ENCODE measurements around the gene TCOF1. TPM values are rescaled to one million over a fixed set of nuclear protein-coding genes. Genes with fewer than 3 reads are reported as not detected.

Gene TCOF1
- total RNA-seq, 1 donor from 2014 or later: 8.3 TPM

DNA sequence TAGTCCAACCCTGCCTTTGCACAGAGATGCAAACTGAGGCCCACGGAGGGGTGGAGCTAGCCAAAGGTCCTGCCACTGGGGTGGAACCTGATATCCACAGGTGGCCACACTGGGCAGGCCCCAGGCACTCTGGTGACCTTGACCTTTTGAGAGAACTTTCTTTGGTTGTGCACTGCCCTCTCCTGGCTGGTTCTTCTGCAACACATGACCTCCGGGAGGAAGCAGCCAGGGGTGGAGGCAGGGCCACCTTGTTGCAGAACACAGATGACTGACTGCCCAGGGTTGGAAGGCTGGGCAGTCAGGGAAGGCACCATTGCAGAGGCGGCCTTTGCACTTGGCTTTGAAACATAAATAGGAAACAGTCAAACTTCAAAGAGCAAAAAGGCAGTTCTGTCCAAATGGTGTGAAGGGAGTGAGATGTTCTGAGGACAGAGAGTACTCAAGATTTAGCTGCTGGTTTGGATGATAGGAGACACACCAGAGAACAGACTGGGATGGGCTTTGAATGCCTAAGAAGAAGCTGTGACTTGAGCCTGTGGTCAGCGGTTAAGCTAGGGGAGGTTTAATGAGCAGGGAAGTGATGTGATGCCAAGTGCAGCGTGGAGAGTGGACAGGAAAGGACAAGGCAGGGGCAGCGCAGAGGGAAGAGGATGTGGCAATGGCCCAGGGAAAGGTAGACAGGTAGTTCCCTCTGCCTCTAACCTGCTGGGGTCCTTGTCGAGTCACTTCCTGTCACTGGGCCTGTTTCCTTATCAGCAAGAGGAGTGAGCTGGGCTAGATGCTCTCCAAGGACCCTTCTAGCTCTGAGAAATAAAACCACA is 6.8 kb upstream of the TCOF1 start:
- DNase-seq (ENCODE audit: low read depth in 2 of 2): peak; percentile 68 to 71

DNA sequence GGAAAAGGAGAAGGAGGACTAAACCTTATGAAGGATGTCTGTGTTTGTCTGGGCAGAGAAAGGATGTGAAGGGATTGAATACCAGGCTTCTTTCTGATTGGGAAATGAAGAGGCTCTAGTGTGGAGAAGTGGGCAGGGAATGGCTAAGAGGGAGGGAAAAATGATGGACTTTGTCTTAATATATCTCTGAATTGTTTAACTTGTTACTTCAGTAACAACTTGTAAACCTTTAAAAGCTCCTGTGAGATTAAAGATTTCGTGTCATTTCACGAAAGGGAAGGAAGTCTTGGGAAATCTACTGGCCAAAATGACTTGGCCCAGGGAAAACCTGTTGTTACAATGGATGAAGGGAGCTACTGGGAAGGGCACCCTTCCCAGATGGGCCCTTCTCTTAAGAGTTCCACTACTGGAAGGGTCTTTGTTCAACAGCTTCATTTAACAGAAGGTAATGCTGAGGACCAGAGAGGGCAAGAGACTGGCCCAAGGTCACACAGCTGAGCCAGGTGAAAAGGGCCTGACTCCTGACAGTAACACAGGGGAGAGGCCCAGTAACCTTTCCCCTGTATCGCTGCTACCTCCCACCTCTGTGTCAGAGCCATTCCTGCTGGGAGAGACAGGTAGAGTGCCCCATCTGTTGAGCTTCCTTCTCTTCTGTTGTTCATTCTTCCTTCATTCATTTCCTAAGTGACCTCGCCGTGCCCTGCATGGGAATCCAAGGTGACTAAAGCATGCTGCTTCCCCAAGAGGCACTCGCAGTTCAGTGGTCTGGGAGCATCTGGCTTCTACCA is 5.1 kb upstream of the TCOF1 start:
- no peak for DNase-seq (ENCODE audit: low read depth in 2 of 2)

DNA sequence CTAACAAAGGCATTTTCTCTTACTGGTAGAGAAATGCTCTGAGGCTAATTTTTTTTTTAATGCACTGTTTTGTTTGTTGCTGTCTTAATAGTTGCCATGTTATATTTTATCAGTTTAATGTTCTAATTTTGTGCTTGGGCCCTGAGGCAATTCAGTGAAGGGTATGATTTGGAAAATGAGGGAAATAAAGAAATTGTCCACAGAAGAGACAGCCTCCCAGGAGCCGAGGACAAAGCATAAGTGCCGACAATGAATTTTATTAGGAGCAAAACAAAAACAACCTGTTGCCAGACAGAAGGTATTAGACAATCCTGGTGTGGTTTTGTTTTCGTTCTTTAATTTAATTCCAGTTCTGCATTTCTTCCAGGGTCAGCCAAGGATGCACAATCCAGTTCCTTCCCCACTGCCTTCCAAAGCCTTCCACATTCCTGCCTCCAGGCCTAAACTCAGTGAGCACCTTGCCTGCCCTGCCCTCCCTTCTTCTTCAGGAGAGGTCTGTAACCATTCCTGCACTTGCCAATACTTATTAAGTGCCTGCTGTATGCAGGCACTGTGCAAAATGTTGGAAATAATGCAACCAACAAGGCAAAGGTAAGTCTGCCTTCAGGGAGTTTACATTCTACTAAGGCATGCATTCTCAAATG is 4.3 kb upstream of the TCOF1 start:
- no peak for DNase-seq (ENCODE audit: low read depth in 2 of 2)

DNA sequence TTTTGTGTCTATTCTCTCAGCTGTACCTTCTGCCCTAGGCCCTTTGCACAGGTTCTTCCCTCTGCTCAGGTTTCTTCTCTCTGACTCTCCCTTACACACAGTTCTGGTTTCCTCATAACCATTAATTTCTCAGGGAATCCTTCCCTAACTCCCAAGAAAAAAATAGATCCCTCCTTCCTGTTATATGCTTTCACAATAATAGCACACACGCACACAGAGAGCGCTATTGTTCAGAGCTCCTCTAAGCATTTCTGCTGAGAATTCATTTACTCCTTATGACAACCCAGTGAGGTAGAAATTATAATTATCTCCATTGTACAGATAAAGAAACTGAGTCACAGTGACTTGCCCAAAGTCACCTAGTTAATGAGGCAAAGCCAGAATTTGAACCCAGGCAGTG is 1.7 kb upstream of the TCOF1 start:
- DNase-seq (ENCODE audit: low read depth in 2 of 2): no peak

DNA sequence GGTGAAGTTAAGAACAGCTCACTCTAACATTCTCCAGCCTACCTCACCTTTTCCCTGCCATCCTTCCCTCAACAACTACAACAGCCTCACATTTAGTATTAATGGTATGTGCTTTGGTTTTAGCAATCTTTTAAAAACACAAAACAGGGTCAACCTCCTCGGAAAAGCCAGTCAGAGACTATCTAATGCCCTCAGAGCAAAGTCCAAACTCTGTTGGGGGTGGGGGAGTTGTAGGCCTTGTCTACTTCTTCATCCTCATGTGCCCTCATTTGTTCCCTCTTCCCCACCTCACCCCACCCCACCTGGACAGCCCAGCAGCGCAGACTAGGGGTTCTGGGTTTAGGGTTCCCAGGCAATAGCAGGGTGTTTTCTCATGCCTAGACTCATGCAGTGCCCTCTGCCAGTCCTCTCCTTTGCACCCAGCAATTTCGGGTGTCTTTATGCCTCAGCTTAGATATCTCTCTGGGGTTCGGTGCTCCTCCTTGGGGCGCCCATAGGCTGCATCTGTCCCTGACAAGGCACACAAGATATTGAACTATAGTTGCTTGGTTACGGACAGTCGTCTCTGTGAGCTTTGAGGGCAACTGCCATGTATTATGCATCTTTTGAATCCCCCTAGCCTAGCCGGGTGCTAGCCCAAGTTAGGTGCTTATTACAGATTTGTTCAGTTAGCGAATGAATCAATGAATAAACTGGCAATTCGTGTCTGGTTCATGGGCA is 762 bp upstream of the TCOF1 start:
- no peak for DNase-seq (ENCODE audit: low read depth in 2 of 2)

DNA sequence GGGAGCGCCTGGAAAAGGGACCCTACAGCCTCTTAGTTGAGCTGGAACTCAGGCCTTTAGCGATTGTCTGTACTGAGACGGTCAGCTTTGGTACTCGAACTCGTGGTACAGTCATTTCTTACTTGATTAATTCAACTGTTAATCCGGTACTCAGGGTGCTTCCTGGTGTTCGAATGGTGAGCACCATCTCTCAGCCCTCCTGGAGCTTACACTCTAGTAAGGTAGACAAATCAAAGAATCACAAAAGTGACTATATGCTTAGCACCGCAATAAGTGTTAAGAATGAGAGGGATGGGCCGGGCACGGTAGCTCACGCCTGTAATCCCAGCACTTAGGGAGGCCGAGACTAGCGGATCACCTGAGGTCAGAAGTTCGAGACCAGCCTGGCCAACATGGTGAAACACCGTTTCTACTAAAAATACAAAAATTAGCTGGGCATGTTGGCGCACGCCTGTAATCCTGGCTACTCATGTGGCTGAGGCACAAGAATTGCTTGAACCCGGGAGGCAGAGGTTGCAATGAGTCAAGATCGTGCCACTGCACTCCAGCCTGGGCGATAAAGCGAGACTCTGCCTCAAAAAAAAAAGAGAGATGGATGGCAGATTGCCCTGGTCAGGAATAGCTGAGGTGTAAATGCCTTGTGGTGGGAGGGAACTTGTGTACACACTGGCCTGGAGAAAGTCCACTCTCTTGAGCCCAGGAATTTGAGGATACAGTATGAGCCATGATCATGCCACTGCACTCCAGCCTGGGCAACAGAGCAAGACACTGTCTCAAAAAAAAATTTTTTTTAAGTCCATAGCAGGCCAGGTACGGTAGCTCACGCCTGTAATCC is 981 bp downstream of the TCOF1 start:
- peak in 1 of 2 donors; percentile 9 for DNase-seq (ENCODE audit: low read depth in 2 of 2)

DNA sequence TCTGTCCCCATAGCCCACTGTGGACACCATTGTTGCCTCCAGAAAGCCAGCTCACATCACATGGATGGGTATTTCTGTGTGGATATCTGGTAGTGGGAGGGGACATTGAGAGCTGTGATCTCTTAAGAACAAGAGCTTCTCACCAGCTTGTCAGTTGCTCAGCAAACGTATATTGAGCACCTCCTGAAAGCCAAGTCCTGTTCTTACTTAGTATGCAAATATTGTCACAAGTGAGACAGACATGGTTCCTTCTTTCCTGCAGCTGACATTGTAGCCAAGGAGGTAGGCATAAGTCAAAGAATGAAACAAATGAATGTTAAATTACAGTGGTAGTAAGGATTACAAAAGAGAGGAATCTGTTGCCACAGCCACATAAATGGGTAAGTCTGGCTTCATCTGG is 3.8 kb downstream of the TCOF1 start:
- DNase-seq (ENCODE audit: low read depth in 2 of 2): no peak

DNA sequence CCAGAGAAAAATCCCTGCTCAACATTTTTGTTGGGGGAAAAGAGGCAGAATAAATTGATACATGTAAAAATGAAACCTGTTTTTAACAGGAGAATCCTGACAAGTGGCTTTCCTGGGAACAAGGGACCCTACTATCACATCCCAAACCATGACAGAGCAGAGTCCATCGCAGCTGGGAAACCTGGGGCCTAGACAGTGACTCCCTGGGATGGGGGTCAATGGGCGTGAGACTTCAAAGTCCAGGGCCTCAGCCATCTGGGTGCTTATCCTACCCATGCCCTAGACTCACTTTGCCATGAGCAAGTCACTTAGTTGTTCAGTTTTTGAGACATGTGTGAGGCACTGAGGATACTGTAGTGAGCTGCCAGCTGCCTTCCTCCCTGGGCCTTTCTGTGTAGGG is 5.7 kb downstream of the TCOF1 start:
- DNase-seq (ENCODE audit: low read depth in 2 of 2): no peak

DNA sequence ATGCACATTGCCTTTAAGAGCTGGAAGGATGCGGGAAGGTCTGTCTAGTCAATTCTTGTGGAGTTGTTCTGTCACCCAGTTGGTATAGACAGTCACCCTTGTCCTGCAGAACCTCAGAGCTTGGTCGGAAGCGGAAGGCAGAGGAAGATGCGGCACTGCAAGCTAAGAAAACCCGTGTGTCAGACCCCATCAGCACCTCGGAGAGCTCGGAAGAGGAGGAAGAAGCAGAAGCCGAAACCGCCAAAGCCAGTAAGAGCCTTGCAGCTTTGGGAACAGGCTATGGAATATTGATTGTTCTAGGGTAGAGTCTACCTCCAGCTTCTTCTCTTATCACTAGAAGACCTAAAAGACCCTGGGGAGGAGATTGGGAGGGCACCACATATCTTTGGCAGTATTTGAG is 6.5 kb downstream of the TCOF1 start:
- no peak for DNase-seq (ENCODE audit: low read depth in 2 of 2)

DNA sequence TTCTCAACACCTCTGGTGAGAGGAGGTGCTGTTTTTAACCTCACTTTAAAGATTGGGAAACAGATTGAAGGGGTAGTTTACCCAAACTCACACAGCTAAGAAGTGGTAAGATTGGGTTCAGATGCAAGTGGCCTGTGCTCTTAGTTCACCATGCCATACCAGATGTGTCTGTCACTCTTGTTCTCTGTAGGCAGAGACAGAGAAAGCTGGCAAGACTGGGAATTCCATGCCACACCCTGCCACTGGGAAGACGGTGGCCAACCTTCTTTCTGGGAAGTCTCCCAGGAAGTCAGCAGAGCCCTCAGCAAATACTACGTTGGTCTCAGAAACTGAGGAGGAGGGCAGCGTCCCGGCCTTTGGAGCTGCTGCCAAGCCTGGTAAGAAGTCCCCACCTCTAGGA is 11.0 kb downstream of the TCOF1 start:
- no peak for DNase-seq (ENCODE audit: low read depth in 2 of 2)

DNA sequence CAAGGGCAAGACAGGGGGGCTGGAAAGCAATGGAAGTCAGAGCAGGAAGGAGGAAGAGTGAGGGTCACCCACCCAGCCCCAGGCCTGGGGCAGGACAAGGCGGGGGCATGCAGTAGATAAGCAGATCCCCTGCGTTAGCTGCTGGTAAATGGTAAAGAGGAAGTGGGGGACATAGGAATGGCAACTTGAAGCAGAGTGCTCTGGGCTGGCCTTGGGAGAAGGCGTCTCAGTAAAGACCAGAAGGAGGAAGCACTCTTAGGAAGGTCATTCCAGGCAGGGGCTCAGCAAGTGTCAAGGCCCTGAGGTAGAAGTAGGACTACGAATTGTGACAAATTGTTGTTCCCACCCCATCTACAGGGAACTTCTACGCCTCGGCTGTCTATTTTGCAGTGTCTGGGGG is 15.1 kb downstream of the TCOF1 start:
- no peak for DNase-seq (ENCODE audit: low read depth in 2 of 2)

DNA sequence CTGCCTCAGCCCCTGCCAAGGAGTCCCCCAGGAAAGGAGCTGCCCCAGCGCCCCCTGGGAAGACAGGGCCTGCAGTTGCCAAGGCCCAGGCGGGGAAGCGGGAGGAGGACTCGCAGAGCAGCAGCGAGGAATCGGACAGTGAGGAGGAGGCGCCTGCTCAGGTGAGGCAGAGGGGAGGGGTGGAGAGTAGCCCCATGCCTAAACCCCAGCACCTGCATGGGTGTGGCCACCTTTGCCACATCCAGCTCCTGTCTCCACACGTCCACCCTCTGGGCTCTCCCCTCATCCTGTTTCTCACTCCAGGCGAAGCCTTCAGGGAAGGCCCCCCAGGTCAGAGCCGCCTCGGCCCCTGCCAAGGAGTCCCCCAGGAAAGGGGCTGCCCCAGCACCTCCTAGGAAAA is 17.2 kb downstream of the TCOF1 start:
- DNase-seq (ENCODE audit: low read depth in 2 of 2): no peak

DNA sequence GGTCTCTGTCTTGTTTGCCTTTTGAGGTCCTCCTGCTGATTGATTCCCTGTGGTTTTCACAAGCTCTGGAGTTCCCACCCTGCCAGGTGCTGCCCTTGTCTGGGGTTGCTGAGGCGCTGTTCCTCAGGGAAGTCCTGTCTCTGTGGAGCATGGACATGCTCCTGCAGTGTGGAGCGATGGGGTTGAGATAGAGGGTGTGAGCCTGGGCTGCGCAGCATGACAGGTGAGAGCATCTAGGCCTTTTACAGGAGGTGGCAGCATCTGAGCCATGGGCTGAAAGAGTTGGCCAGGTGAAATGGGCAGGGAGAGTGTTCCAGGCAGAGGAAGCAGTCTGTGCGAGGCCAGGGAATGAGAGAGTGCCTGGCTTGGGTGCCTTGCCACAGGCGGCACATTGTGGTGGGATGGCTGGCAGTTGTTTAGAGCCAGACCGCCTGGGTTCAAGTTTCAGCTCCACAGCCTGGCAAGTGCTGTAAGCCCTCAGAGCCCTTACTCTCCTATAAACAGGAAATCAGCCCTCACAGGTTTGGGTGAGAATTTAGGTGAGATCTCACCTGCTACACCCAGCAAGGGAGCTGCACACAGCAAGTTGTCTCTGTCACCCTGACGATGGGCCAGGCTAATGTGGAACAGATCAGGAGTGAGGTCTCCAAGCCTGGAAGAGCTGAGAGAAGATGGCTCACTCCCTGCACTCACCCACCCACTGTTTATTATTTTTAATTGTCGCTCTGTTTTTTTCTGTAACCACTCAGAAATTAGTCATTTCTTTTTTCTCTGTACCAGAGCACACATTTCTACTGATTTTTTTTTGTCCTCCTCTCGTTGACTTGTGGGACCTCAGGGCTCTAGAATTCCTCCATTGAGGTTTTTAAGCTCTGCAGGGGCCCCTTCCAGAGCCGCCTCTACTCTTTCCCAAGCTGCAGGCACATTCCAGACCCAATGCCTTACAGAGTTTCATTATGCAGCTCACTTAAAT is 19.6 kb downstream of the TCOF1 start:
- DNase-seq (ENCODE audit: low read depth in 2 of 2): no peak

DNA sequence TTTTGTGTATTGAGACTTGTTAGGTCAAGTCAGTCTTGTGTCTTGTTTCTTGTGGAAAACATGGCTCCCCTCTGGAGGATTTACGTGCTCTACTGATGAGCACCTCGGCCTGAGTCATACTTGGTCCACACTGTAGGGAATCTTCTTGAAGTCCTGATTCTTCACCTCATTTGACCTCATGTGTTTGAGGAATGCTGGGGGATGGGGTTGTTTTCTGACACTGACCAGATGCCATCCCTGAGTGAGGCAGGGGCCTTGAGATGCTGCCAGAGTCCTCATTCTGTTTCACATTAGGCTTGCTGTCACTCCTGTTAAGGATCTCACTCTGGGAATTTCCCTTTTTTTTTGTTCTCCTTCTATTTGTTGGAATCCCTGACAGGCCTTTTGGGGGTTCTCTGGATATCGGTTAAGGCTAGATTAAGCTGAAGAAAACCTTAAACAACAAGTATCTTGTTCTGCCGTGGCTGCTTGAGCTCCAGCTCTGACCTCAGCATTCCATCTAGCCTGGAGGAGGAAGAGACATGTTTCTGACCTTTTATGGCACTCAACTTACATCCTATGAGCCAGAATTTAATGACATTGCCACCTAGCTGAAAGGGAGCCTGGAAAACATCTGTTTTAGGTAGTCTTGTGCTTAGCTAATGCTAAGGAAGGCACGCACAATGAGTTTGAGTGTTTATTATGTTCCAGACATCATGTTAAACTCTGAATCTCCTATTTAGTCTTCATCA is 20.6 kb downstream of the TCOF1 start:
- peak in 1 of 2 donors; percentile 37 for DNase-seq (ENCODE audit: low read depth in 2 of 2)

DNA sequence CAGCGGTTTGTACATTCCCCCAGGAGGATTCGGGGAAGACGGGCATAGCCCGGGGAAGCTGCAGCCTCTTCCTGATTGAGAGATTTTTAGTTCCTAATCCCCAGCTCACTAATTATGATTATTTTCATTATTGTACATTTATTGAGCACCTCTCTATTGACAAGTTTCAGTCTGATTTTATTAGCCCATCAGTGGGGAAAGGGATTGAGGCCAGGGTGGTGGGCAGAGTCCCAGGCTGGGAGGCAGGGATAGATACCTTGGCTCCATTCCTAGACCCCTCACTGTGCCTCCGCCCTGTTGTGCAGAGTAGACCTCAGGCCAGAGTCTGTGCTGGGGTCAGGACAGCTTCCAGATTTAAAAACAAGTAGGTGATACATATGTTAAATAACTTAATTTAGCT is 27.2 kb downstream of the TCOF1 start:
- no peak for DNase-seq (ENCODE audit: low read depth in 2 of 2)

DNA sequence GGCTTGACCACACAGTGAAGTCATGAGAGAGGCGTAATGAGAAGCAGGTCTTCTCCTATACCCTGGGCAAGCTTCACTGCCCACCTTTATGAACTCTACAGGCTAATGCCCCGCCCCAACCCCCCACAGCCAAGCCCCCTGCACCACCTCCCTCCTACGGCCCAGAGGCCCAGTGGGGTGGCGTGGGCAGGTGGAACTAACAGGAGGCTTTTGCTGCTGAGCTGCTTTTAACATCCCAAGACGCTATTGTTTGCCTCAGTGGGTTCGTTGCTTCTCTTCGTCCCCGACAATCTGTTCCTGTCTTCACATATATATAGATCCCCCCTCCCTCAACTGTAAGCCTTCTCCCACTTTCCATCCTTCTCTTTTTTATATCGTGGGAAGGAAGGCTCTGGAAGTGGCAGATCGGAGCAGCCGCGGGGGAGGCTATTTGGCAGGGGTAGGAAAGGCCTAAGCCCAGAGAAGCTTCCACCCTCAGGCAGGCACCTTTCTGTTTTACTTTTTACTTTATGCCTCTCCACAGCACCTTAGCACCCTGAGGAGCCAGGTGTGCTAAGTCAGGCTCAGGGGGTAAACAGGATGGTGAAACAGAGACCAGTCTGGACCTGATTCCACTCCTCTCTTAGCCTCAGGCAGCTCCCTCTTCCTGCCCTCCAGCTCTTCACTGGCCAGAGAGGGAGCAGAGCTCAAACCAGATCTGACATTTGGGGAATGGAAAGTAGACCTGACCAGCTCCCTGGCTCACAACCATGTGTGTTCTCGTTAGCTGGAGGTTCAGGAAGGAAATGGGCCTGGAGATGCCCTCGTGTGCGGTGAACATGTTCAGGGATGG is 28.7 kb downstream of the TCOF1 start:
- DNase-seq (ENCODE audit: low read depth in 2 of 2): no peak

DNA sequence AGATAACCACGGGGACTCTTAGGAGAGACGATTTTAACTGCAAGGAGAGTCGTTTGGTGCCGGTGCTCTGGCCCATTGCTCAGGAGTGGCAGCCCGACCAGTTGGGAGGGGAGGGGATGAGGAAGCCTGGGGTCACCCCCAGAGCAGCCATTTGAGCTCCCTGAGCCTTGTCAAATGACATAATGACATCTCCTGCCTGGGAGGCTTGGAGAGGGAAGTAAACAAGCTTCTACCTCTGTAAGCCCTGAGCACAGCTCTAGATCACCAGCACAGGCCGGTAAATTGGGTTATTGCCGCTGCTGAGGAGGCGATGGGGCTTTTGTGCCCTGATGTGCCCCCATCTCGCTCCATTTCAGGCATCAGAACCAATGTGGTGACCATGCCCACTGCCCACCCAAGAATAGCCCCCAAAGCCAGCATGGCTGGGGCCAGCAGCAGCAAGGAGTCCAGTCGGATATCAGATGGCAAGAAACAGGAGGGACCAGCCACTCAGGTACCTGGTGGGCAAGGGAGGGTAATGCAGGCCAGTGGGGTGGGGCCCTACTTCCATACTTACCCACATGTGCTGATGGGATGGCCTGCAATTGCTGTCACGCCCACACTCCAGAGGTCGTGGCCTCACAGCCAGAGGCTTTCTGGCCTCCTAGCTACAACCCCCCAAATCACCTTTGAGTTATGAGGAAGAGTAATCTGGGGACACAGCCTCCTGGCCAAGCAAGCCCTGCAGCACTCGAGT is 32.2 kb downstream of the TCOF1 start:
- DNase-seq (ENCODE audit: low read depth in 2 of 2): no peak

Data from lung microvascular endothelial cell (primary cell).